AG10803 (cell line): ENCODE data around the gene MAPKAPK2.

ENCODE experiments used
- DNase-seq: peaks from one replicate; pipeline ENCODE4 v3.0.0; 2010; ENCODE audit warnings: low read depth
- H3K4me3 ChIP-seq: 2 replicates; pipeline ENCODE4 v1.5.1; 2011; ENCODE audit warnings: mild to moderate bottlenecking, low read length, control low read depth
- TF ChIP-seq, protein P1 (sequence below): conservative IDR thresholded peaks from 2 replicates; pipeline ENCODE4 v1.5.1; 2011; ENCODE audit warnings: mild to moderate bottlenecking, low read length, control low read depth, inconsistent platforms

MAPKAPK2 gene

GRCh38 chr1:206666954-206667665, 17.6 kb upstream of the MAPKAPK2 start:
- TF ChIP-seq, protein P1, sequence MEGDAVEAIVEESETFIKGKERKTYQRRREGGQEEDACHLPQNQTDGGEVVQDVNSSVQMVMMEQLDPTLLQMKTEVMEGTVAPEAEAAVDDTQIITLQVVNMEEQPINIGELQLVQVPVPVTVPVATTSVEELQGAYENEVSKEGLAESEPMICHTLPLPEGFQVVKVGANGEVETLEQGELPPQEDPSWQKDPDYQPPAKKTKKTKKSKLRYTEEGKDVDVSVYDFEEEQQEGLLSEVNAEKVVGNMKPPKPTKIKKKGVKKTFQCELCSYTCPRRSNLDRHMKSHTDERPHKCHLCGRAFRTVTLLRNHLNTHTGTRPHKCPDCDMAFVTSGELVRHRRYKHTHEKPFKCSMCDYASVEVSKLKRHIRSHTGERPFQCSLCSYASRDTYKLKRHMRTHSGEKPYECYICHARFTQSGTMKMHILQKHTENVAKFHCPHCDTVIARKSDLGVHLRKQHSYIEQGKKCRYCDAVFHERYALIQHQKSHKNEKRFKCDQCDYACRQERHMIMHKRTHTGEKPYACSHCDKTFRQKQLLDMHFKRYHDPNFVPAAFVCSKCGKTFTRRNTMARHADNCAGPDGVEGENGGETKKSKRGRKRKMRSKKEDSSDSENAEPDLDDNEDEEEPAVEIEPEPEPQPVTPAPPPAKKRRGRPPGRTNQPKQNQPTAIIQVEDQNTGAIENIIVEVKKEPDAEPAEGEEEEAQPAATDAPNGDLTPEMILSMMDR = no peak
- no peak for DNase-seq
- no peak overlapping the region for H3K4me3 ChIP-seq

- H3K4me3 ChIP-seq = no peak overlapping the region
- DNase-seq = no peak
- TF ChIP-seq, protein P1 = no peak
Observed at GRCh38 chr1:206668351-206668750, 16.4 kb upstream of the MAPKAPK2 start.

DNA sequence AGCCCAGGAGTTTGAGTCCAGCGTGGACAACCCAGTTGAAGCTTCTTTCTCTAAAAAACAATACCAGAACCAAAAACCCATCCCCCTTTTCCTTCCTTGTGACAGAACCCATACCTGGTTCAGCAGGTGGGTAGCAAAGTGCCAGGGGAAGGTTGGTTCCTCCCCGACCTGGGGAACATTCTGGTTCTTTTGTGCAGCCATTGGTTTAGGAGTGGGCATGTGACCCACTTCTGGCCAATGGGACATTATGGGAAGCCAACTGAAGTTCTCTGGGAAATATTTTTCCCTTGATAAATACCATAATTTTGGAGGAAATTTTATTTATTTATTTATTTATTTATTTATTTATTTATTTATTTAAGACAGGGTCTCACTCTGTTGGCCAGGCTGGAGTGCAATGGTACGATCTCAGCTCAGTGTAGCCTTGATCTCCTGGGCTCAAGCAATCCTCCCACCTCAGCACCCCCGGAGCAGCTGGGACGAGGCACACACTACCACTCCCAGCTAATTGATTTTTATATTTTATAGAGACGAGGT, 15.8 kb upstream of the MAPKAPK2 start:
- H3K4me3 ChIP-seq = no peak overlapping the region
- TF ChIP-seq, protein P1 = no peak
- DNase-seq = no peak

- no peak for DNase-seq
- H3K4me3 ChIP-seq = no peak overlapping the region
- TF ChIP-seq, protein P1 = no peak
Observed at GRCh38 chr1:206672011-206672688, 12.6 kb upstream of the MAPKAPK2 start.

GRCh38 chr1:206672844-206673758, 11.6 kb upstream of the MAPKAPK2 start:
- TF ChIP-seq, protein P1 = no peak
- no peak overlapping the region for H3K4me3 ChIP-seq
- peak; percentile 33 for DNase-seq

- TF ChIP-seq, protein P1 = no peak
- H3K4me3 ChIP-seq = no peak overlapping the region
- no peak for DNase-seq
Observed at GRCh38 chr1:206674236-206674635, 10.5 kb upstream of the MAPKAPK2 start.
